GM21447 (cell line): ENCODE results near the gene PHETA2.

ENCODE experiments used
- ATAC-seq: cut with Tn5 transposase; IDR thresholded peaks from one replicate; pipeline ENCODE4 v1.9.1; 2021; ENCODE audit not compliant: unreplicated experiment

The PHETA2 gene

GRCh38 chr22:42074132-42074811 is at the start of gene PHETA2:
PHETA2 (plus strand) TSS chr22:42074248; CDS start chr22:42077294, 3,046 bp downstream.
- ATAC-seq: no peak

- no peak for ATAC-seq
These were observed 48.6 kb upstream of the PHETA2 start for GRCh38 chr22:42025421-42025820.

GRCh38 chr22:42026705-42027104 is 47.3 kb upstream of the PHETA2 start:
- ATAC-seq: no peak

- no peak for ATAC-seq
These were observed 40.5 kb upstream of the PHETA2 start for GRCh38 chr22:42033263-42034181.

GRCh38 chr22:42035256-42035655 is 38.8 kb upstream of the PHETA2 start:
- ATAC-seq: no peak

GRCh38 chr22:42039271-42039670 is 34.8 kb upstream of the PHETA2 start:
- no peak for ATAC-seq

- no peak for ATAC-seq
These were observed 32.3 kb upstream of the PHETA2 start for GRCh38 chr22:42041784-42042183.

GRCh38 chr22:42050641-42051180 is 23.3 kb upstream of the PHETA2 start:
- no peak for ATAC-seq

- no peak for ATAC-seq
These were observed 21.3 kb upstream of the PHETA2 start for GRCh38 chr22:42052765-42053164.

GRCh38 chr22:42056757-42057511 is 17.1 kb upstream of the PHETA2 start:
- no peak for ATAC-seq

GRCh38 chr22:42060489-42060888 is 13.6 kb upstream of the PHETA2 start:
- ATAC-seq: no peak

- ATAC-seq: no peak
These were observed 13.0 kb upstream of the PHETA2 start for GRCh38 chr22:42061041-42061440.

GRCh38 chr22:42062506-42063170 is 11.4 kb upstream of the PHETA2 start:
- ATAC-seq: no peak

GRCh38 chr22:42064629-42065028 is 9.4 kb upstream of the PHETA2 start:
- no peak for ATAC-seq

- no peak for ATAC-seq
These were observed 8.5 kb upstream of the PHETA2 start for GRCh38 chr22:42065438-42066125.

- no peak for ATAC-seq
These were observed 7.8 kb upstream of the PHETA2 start for GRCh38 chr22:42066126-42066761.

- no peak for ATAC-seq
These were observed 7.1 kb upstream of the PHETA2 start for GRCh38 chr22:42066937-42067336.

GRCh38 chr22:42067671-42068251 is 6.3 kb upstream of the PHETA2 start:
- ATAC-seq: no peak

GRCh38 chr22:42068291-42068690 is 5.8 kb upstream of the PHETA2 start:
- ATAC-seq: no peak
